Right lobe of liver (tissue), 6 donors: ENCODE data around the gene ARMC9. TPM values are rescaled to one million over a fixed set of nuclear protein-coding genes. Genes with fewer than 3 reads are reported as not detected.
A peak's percentile ranks its signal among the peaks of the same experiment; 100 is the strongest.
"Not testable (repeated sequence)": the region's sequence is repeated elsewhere in the genome, so short reads cannot be mapped to it uniquely, and the experiment has no call there.

Experiments
- ATAC-seq, 4 donors: fragments of 200-7000 bp; cut with Tn5 transposase; one replicate each; pipeline ENCODE4 v1.9.1; 2020; ENCODE audit warnings: mild to moderate bottlenecking in 4 of 4, moderate library complexity in 4 of 4
- DNase-seq, 3 donors: peaks; one replicate each; pipeline ENCODE4 v3.0.0-alpha.2; 2020
- H3K27ac ChIP-seq, 3 donors: fragments of 200-600 bp; one replicate each; pipeline ENCODE4 v1.8.0; 2022
- H3K27me3 ChIP-seq, 2 donors: fragments of 200-600 bp; one replicate each; pipeline ENCODE4 v1.8.0; 2022
- H3K36me3 ChIP-seq, 4 donors: fragments of 200-600 bp; sonication (generic) in 1 of 4; one replicate each; pipeline versions ENCODE4 v1.5.1 to v1.8.0; 2017 to 2022; ENCODE audit warnings: control low read depth in 1 of 4
- H3K4me1 ChIP-seq, 4 donors: fragments of 200-600 bp; sonication (generic) in 1 of 4; one replicate each; pipeline versions ENCODE4 v1.5.1 to v1.8.0; 2017 to 2022; ENCODE audit warnings: control low read depth in 1 of 4
- H3K4me3 ChIP-seq, 3 donors: fragments of 200-600 bp; one replicate each; pipeline ENCODE4 v1.8.0; 2022
- H3K9me3 ChIP-seq, 4 donors: fragments of 200-600 bp; sonication (generic) in 1 of 4; one replicate each; pipeline versions ENCODE4 v1.5.1 to v1.8.0; 2017 to 2022; ENCODE audit warnings: control low read depth in 1 of 4
- CTCF ChIP-seq, 4 donors: fragments of 200-600 bp in 3 of 4; fragments of 450-650 bp in 1 of 4; IDR thresholded peaks; one replicate each; pipeline versions ENCODE4 v1.5.1 to v1.8.0; 2016 to 2022; ENCODE audit warnings: antibody characterized with exemption in 4 of 4, mild to moderate bottlenecking in 2 of 4
- POLR2A ChIP-seq: fragments of 450-650 bp; IDR thresholded peaks from one replicate; pipeline ENCODE4 v1.6.1; 2017; ENCODE audit warnings: antibody characterized with exemption, mild to moderate bottlenecking
- WGBS: methylation state at CpG from one replicate; pipeline ENCODE4 v1.1.6; 2018; ENCODE audit warnings: low coverage, low lambda C conversion rate; ENCODE audit not compliant: insufficient coverage; ENCODE audit errors: missing lambda C conversion rate; 5-methylcytosine and 5-hydroxymethylcytosine counted together
- intact Hi-C, 2 donors: fragments of 100-400 bp; cut with DNase I; formaldehyde crosslinking; loops; one replicate each; pipeline versions ENCODE4 v1.11.2 to v1.14.1; 2022
- total RNA-seq, 6 experiments: library from RNA; depleted of rRNA in 2 of 6; stranded (reverse); fragments of >200 nt in 2 of 6; fragmentation: NEBNext Ultra II Directional in 3 of 6; extraction: Animal tissue kit (Norgen Biotek cat#: 25700) in 3 of 6; gene quantifications; one replicate each; pipeline versions ENCODE4 v1.1.0 to v1.2.4, GENCODE V29; 2016 to 2023
- donor health status: DM: no; HTN: yes; CAD: no.
- donor health status: DM: no; HTN: no; CAD: no.
- donor health status: DM: no; HTN: no; CAD: no.
- donor health status: DM: no; HTN: yes; CAD: no.
- donor health status: DM: no; HTN: yes; CAD: no.

ARMC9 gene
- total RNA-seq, 6 experiments from 2014 or later = 1.5 to 7.7 (median 2.4) TPM

GRCh38 chr2:231374771-231375170, 176.3 kb downstream of the ARMC9 start:
- Histone ChIP-seq H3K9me3 (no peaks in the 10 kb centered on the region), H3K4me3 (no peak overlapping the region), H3K27me3 (no peaks in the 10 kb centered on the region), H3K27ac (no peak overlapping the region), H3K36me3 (no peaks in the 10 kb centered on the region), H3K4me1 (no peaks in the 10 kb centered on the region)
- 80% methylated on average over 1 of the region's 2 CpGs for WGBS
- DNase-seq = no peak
- TF ChIP-seq POLR2A (no peak), CTCF (IDR thresholded peaks at IDR 0.05) (no peak)
- no peak for ATAC-seq
- intact Hi-C loops = no loop called here

- H3K36me3 ChIP-seq, H3K4me1 ChIP-seq, H3K27me3 ChIP-seq, ATAC-seq, H3K4me3 ChIP-seq, H3K9me3 ChIP-seq, H3K27ac ChIP-seq, DNase-seq, intact Hi-C loops: not testable (repeated sequence)
- 37% methylated on average over 3 of the region's 11 CpGs for WGBS
Observed at GRCh38 chr2:231375994-231376615, 177.7 kb downstream of the ARMC9 start.

GRCh38 chr2:231376857-231377256, 178.4 kb downstream of the ARMC9 start:
- Histone ChIP-seq H3K27ac (no peak overlapping the region), H3K9me3 (no peaks in the 10 kb centered on the region), H3K4me1 (no peaks in the 10 kb centered on the region), H3K4me3 (no peak overlapping the region), H3K27me3 (no peaks in the 10 kb centered on the region), H3K36me3 (no peaks in the 10 kb centered on the region)
- no peak for TF ChIP-seq POLR2A
- no peak for TF ChIP-seq CTCF (IDR thresholded peaks at IDR 0.05)
- DNase-seq = no peak
- intact Hi-C loops = no loop called here
- 57% methylated on average over 8 of the region's 8 CpGs for WGBS
- no peak for ATAC-seq

GRCh38 chr2:231378026-231378722, 179.7 kb downstream of the ARMC9 start:
- WGBS = 30% methylated on average over 2 of the region's 13 CpGs
- H3K27ac ChIP-seq = no peak overlapping the region
- peak in 1 of 4 donors; percentile 18 for ATAC-seq

More at GRCh38 chr2:231378026-231378722, 179.7 kb downstream of the ARMC9 start:
- DNase-seq = no peak
- Histone ChIP-seq H3K9me3 (no peaks in the 10 kb centered on the region), H3K27me3 (no peaks in the 10 kb centered on the region), H3K36me3 (no peaks in the 10 kb centered on the region), H3K4me3 (no peak overlapping the region), H3K4me1 (no peaks in the 10 kb centered on the region)
- intact Hi-C loops = no loop called here
- no peak for TF ChIP-seq CTCF (IDR thresholded peaks at IDR 0.05)
- TF ChIP-seq POLR2A = no peak
